Measurements from ENCODE around the gene TMEM147.
A peak's percentile ranks its signal among the peaks of the same experiment; 100 is the strongest.

Gene TMEM147

GRCh38 chr19:35558400-35559280 lies 13.2 kb downstream of the TMEM147 start:
- in situ Hi-C loops (cut with MboI; ENCODE audit: low pct_unique_long_range_greater_than_20kb, low sequenced_read_pairs) = no loop called here
- DNase-seq = no peak

- peak; percentile 18 for DNase-seq
- in situ Hi-C loops (cut with MboI; ENCODE audit: low pct_unique_long_range_greater_than_20kb, low sequenced_read_pairs) = no loop called here
These were observed 13.8 kb downstream of the TMEM147 start for GRCh38 chr19:35559281-35559659.

- DNase-seq = no peak
These were observed 14.4 kb downstream of the TMEM147 start for GRCh38 chr19:35559781-35560180.

GRCh38 chr19:35560271-35560670 lies 14.8 kb downstream of the TMEM147 start:
- in situ Hi-C loops (cut with MboI; ENCODE audit: low pct_unique_long_range_greater_than_20kb, low sequenced_read_pairs) = no loop called here

More at GRCh38 chr19:35559781-35560180, 14.4 kb downstream of the TMEM147 start:
- in situ Hi-C loops (cut with MboI; ENCODE audit: low pct_unique_long_range_greater_than_20kb, low sequenced_read_pairs) = no loop called here

GRCh38 chr19:35560677-35561076 lies 15.3 kb downstream of the TMEM147 start:
- in situ Hi-C loops (cut with MboI; ENCODE audit: low pct_unique_long_range_greater_than_20kb, low sequenced_read_pairs) = no loop called here

More at GRCh38 chr19:35560271-35560670, 14.8 kb downstream of the TMEM147 start:
- no peak for DNase-seq

GRCh38 chr19:35561436-35561835 lies 16.0 kb downstream of the TMEM147 start:
- no peak for DNase-seq
- in situ Hi-C loops (cut with MboI; ENCODE audit: low pct_unique_long_range_greater_than_20kb, low sequenced_read_pairs) = no loop called here

More at GRCh38 chr19:35560677-35561076, 15.3 kb downstream of the TMEM147 start:
- DNase-seq = no peak

- no peak for DNase-seq
- in situ Hi-C loops (cut with MboI; ENCODE audit: low pct_unique_long_range_greater_than_20kb, low sequenced_read_pairs) = no loop called here
These were observed 16.9 kb downstream of the TMEM147 start for GRCh38 chr19:35562336-35562735.

- in situ Hi-C loops (cut with MboI; ENCODE audit: low pct_unique_long_range_greater_than_20kb, low sequenced_read_pairs) = no loop called here
These were observed 17.4 kb downstream of the TMEM147 start for GRCh38 chr19:35562776-35563175.

GRCh38 chr19:35563207-35563829 lies 17.9 kb downstream of the TMEM147 start, which contains the start of gene ATP4A:
Gene ATP4A, minus strand, starts transcription at chr19:35563658. Its CDS starts 29 bp downstream, at chr19:35563629.
- in situ Hi-C loops (cut with MboI; ENCODE audit: low pct_unique_long_range_greater_than_20kb, low sequenced_read_pairs) = no loop called here
- no peak for DNase-seq

More at GRCh38 chr19:35562776-35563175, 17.4 kb downstream of the TMEM147 start:
- no peak for DNase-seq

- DNase-seq = no peak
- in situ Hi-C loops (cut with MboI; ENCODE audit: low pct_unique_long_range_greater_than_20kb, low sequenced_read_pairs) = no loop called here
These were observed 19.8 kb downstream of the TMEM147 start for GRCh38 chr19:35565016-35565856.

- DNase-seq = no peak
- in situ Hi-C loops (cut with MboI; ENCODE audit: low pct_unique_long_range_greater_than_20kb, low sequenced_read_pairs) = no loop called here
These were observed 21.3 kb downstream of the TMEM147 start for GRCh38 chr19:35566738-35567137.

- no peak for DNase-seq
- in situ Hi-C loops (cut with MboI; ENCODE audit: low pct_unique_long_range_greater_than_20kb, low sequenced_read_pairs) = no loop called here
These were observed 23.9 kb downstream of the TMEM147 start for GRCh38 chr19:35569281-35569781.

- in situ Hi-C loops (cut with MboI; ENCODE audit: low pct_unique_long_range_greater_than_20kb, low sequenced_read_pairs) = no loop called here
- no peak for DNase-seq
These were observed 26.1 kb downstream of the TMEM147 start for GRCh38 chr19:35571406-35571965.

GRCh38 chr19:35577918-35578317 lies 32.5 kb downstream of the TMEM147 start:
- in situ Hi-C loops (cut with MboI; ENCODE audit: low pct_unique_long_range_greater_than_20kb, low sequenced_read_pairs) = no loop called here

GRCh38 chr19:35578707-35579106 lies 33.3 kb downstream of the TMEM147 start:
- in situ Hi-C loops (cut with MboI; ENCODE audit: low pct_unique_long_range_greater_than_20kb, low sequenced_read_pairs) = no loop called here
- DNase-seq = no peak

More at GRCh38 chr19:35577918-35578317, 32.5 kb downstream of the TMEM147 start:
- no peak for DNase-seq

- no peak for DNase-seq
- in situ Hi-C loops (cut with MboI; ENCODE audit: low pct_unique_long_range_greater_than_20kb, low sequenced_read_pairs) = no loop called here
These were observed 37.3 kb downstream of the TMEM147 start for GRCh38 chr19:35582760-35583159.

- in situ Hi-C loops (cut with MboI; ENCODE audit: low pct_unique_long_range_greater_than_20kb, low sequenced_read_pairs) = no loop called here
These were observed 40.4 kb downstream of the TMEM147 start, which contains the start of gene PMIS2 for GRCh38 chr19:35585848-35586247. Gene PMIS2, plus strand, starts transcription at chr19:35586173. Its CDS starts 87 bp downstream, at chr19:35586260.

GRCh38 chr19:35587321-35587720 lies 41.9 kb downstream of the TMEM147 start:
- DNase-seq = no peak
- in situ Hi-C loops (cut with MboI; ENCODE audit: low pct_unique_long_range_greater_than_20kb, low sequenced_read_pairs) = no loop called here

More at GRCh38 chr19:35585848-35586247, 40.4 kb downstream of the TMEM147 start, which contains the start of gene PMIS2:
- DNase-seq = no peak

- DNase-seq = no peak
- in situ Hi-C loops (cut with MboI; ENCODE audit: low pct_unique_long_range_greater_than_20kb, low sequenced_read_pairs) = no loop called here
These were observed 45.4 kb downstream of the TMEM147 start for GRCh38 chr19:35590875-35591274.

Measured in KBM-7 (cell line).